K562 (cell line): Measurements from ENCODE around the gene ANAPC5. TPM values are rescaled to one million over a fixed set of nuclear protein-coding genes. Genes with fewer than 3 reads are reported as not detected.

Experiments used
- ATAC-seq: fragments of 200-7000 bp; cut with Tn5 transposase; 3 replicates; pipeline ENCODE4 v1.9.1; 2020; ENCODE audit warnings: moderate library complexity
- BruUV-seq: library from RNA; stranded (reverse); fragments of 400-500 nt; replicated peaks from 2 replicates; lab custom pipeline; 2021; lab: Mats Ljungman, UMichigan
- CTCF ChIA-PET: fragments of 300-600 bp; formaldehyde crosslinking; extraction: SDS; loops from one replicate; lab custom pipeline; 2021; ENCODE audit warnings: low intra/inter-chr PET ratio; lab: Yijun Ruan, JAX
- POLR2A ChIA-PET: fragments of 300-600, 350-650 bp; sonication (Branson Sonifier 250); formaldehyde crosslinking; extraction: SDS; loops from one replicate; lab custom pipeline; 2021; ENCODE audit warnings: antibody characterized with exemption, inconsistent platforms; lab: Yijun Ruan, JAX
- DNase-seq, 4 experiments: peaks; one replicate each; pipeline versions ENCODE4 v3.0.0 to v3.0.0-alpha.2; 2011 to 2018; ENCODE audit warnings: low spot score in 3 of 4, mixed read lengths in 3 of 4; ENCODE audit errors: extremely low read depth in 1 of 4
- FAIRE-seq: peaks from 2 replicates; lab custom pipeline; 2011; peaks lifted over from hg19 to GRCh38; lab: Jason Lieb, UNC
- H2AFZ ChIP-seq: 2 replicates; pipeline ENCODE4 v1.6.0; 2011; ENCODE audit warnings: low read depth, low read length, control low read depth, inconsistent platforms
- H3K27ac ChIP-seq: fragments of 200-600 bp; 3 replicates; pipeline ENCODE4 v1.8.0; 2011; ENCODE audit warnings: low read depth, mild to moderate bottlenecking, control low read depth, inconsistent platforms, low read length, moderate library complexity, mixed read lengths; ENCODE audit errors: extremely low read depth
- H3K27me3 ChIP-seq, 2 experiments: fragments of 300-600 bp in 1 of 2; 2 replicates in 1 of 2; 3 replicates in 1 of 2; pipeline versions ENCODE4 v1.6.0 to v1.8.0; 2011; ENCODE audit warnings: inconsistent platforms in 2 of 2, low read length in 2 of 2, mild to moderate bottlenecking in 1 of 2, mixed read lengths in 1 of 2, moderate library complexity in 1 of 2; ENCODE audit not compliant: control insufficient read depth in 2 of 2, insufficient read depth in 2 of 2
- H3K36me3 ChIP-seq: fragments of 300-600 bp; 3 replicates; pipeline ENCODE4 v1.8.0; 2011; ENCODE audit warnings: mild to moderate bottlenecking, low read length, inconsistent platforms; ENCODE audit not compliant: control insufficient read depth, insufficient read depth
- H3K4me1 ChIP-seq, 2 experiments: fragments of 200-600 bp in 1 of 2; replicated peaks in 1 of 2; 2 replicates in 1 of 2; 3 replicates in 1 of 2; pipeline versions ENCODE4 v1.5.1 to v1.8.0; 2011; ENCODE audit warnings: inconsistent platforms in 2 of 2, low read length in 2 of 2, mild to moderate bottlenecking in 1 of 2, mixed read lengths in 1 of 2, moderate library complexity in 1 of 2; ENCODE audit not compliant: control insufficient read depth in 2 of 2, insufficient read depth in 2 of 2
- H3K4me2 ChIP-seq: 2 replicates; pipeline ENCODE4 v1.6.1; 2011; ENCODE audit warnings: low read length, control low read depth, inconsistent platforms, mixed read lengths; ENCODE audit not compliant: insufficient read depth
- H3K4me3 ChIP-seq: fragments of 200-600 bp; sonication (generic), shearing (Covaris generic); 2 replicates; pipeline ENCODE4 v1.5.1; 2016; ENCODE audit warnings: control low read depth, inconsistent platforms
- H3K79me2 ChIP-seq: fragments of 200-600 bp; 3 replicates; pipeline ENCODE4 v1.8.0; 2011; ENCODE audit warnings: low read length, inconsistent platforms; ENCODE audit not compliant: control insufficient read depth, insufficient read depth
- H3K9ac ChIP-seq, 2 experiments: 2 replicates each; pipeline versions ENCODE4 v1.6.0 to v1.6.1; 2011; ENCODE audit warnings: low read depth in 2 of 2, low read length in 2 of 2, control low read depth in 1 of 2, inconsistent platforms in 1 of 2, mild to moderate bottlenecking in 1 of 2, mixed read lengths in 1 of 2; ENCODE audit not compliant: insufficient read depth in 1 of 2
- H3K9me1 ChIP-seq: one replicate; pipeline ENCODE4 v1.6.0; 2011; ENCODE audit warnings: inconsistent platforms, mild to moderate bottlenecking, low read length, moderate library complexity; ENCODE audit not compliant: control insufficient read depth, insufficient read depth
- H3K9me3 ChIP-seq: replicated peaks from 2 replicates; pipeline ENCODE4 v1.5.1; 2011; ENCODE audit warnings: low read depth, low read length, inconsistent platforms; ENCODE audit not compliant: control insufficient read depth, insufficient read depth
- H4K20me1 ChIP-seq: replicated peaks from 2 replicates; pipeline ENCODE4 v1.6.1; 2011; ENCODE audit warnings: low read length, inconsistent platforms, mixed read lengths; ENCODE audit not compliant: control insufficient read depth, insufficient read depth
- C11orf30 ChIP-seq: fragments of 450-650 bp; IDR thresholded peaks from 2 replicates; pipeline ENCODE4 v1.6.1; 2016; ENCODE audit warnings: low read depth, mild to moderate bottlenecking
- CSDE1 ChIP-seq, 2 experiments: fragments of 450-650 bp; IDR thresholded peaks; 2 replicates each; pipeline ENCODE4 v1.6.1; 2016; ENCODE audit warnings: mild to moderate bottlenecking in 1 of 2
- CXXC5 ChIP-seq: fragments of 250-450 bp; sonication (Bioruptor Pico); IDR thresholded peaks from 2 replicates; pipeline ENCODE4 v1.8.0; 2022; ENCODE audit warnings: inconsistent platforms, mild to moderate bottlenecking, moderate library complexity
- STAT5A ChIP-seq: IDR thresholded peaks from 2 replicates; pipeline ENCODE4 v1.6.1; 2012; ENCODE audit warnings: low read length, inconsistent platforms, borderline replicate concordance
- WGBS: fragments of 100-300 bp; shearing (Covaris generic); methylation state at CpG from one replicate; pipeline ENCODE4 v1.1.6; 2016; ENCODE audit warnings: low coverage, mixed read lengths; ENCODE audit not compliant: insufficient coverage; ENCODE audit errors: missing lambda C conversion rate; 5-methylcytosine and 5-hydroxymethylcytosine counted together
- in situ Hi-C: fragments of 300-500 bp; cut with MboI; formaldehyde crosslinking; loops from 4 replicates; pipeline ENCODE4 v1.15.0; 2018; ENCODE audit warnings: inconsistent platforms, mixed read lengths
- intact Hi-C: fragments of 100-400 bp; cut with micrococcal nuclease; formaldehyde crosslinking; loops from 2 replicates; pipeline ENCODE4 v1.14.2; 2022
- polyA plus RNA-seq, 8 experiments: library from polyadenylated mRNA; depleted of rRNA in 4 of 8; stranded (reverse) in 5 of 8; unstranded in 3 of 8; fragments of >200 nt; fragmentation: Nextera tagmentation in 2 of 8; fragmentation: Illumina TruSeq in 1 of 8; extraction: Ambion mirVana in 2 of 8; extraction: Trizol in 1 of 8; gene quantifications; 2 replicates each; pipeline versions ENCODE4 v1.2.1 to v1.2.3, GENCODE V29; 2011 to 2014; ENCODE audit warnings: inconsistent platforms in 1 of 8, missing spikeins in 1 of 8
- total RNA-seq, 7 experiments: library from RNA; depleted of rRNA in 6 of 7; stranded (reverse); fragments of >200 nt in 6 of 7; fragmentation: Illumina TruSeq in 2 of 7; extraction: Trizol in 2 of 7; gene quantifications; 2 replicates each; pipeline versions ENCODE4 v1.2.1 to v1.2.3, GENCODE V29; 2011 to 2021; ENCODE audit warnings: low replicate concordance in 1 of 7
- TF ChIP-seq, protein P1 (sequence below), 2 experiments: fragments of 450-650 bp in 1 of 2; sonication (generic) in 1 of 2; formaldehyde crosslinking in 1 of 2; IDR thresholded peaks; 2 replicates each; pipeline versions ENCODE4 v1.7.1 to v1.9.0; 2016 to 2022; ENCODE audit warnings: inconsistent platforms in 1 of 2, mild to moderate bottlenecking in 1 of 2, missing genetic modification reagents in 1 of 2

Gene ANAPC5
- total and polyA plus RNA-seq, 9 of the 15 experiments (the other 6 are each of a cell fraction or from before 2014, with no cell fraction given) = 136 to 315 (median 197) TPM

DNA sequence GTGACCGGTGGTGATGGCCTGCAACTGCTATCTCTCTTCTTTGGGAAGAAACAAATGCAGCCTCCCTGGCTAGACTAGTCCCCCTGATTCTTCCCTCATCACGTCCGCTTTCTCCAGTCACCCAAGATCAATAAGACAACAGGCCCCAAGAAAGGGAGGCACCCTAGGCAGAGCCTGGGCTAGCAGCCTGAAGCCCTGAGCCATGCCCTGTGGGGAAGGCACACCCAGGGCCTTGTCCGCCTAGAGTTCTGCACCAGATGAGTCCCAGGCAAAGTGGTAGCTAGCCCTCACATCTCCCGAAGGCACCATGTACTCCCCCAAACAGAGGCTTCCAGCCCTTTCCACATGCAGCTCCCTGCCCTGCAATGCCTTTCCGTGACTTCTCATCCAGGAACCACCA lies 90.8 kb downstream of the ANAPC5 start:
- ChIA-PET CTCF (no interaction called here), POLR2A (no interaction called here)

More for the DNA sequence above, 90.8 kb downstream of the ANAPC5 start:
- H3K4me3 ChIP-seq = no peak overlapping the region
- DNase-seq (no peak), ATAC-seq (no peak), FAIRE-seq (no peak)
- no peaks in the 10 kb centered on the region for H3K79me2 ChIP-seq
- BruUV-seq = no TSS peak
- no peaks in the 10 kb centered on the region for H3K9me3 ChIP-seq
- H3K36me3 ChIP-seq = peaks cover 49% of the 10 kb centered on the region
- no peak overlapping the region for H2AFZ ChIP-seq
- in situ Hi-C loops (no loop called here), intact Hi-C loops (no loop called here)
- H4K20me1 ChIP-seq = no peaks in the 10 kb centered on the region
- 84% methylated on average over 6 of the region's 6 CpGs for WGBS
- H3K9me1 ChIP-seq = no peaks in the 10 kb centered on the region
- TF ChIP-seq C11orf30 = no peak
- no peak for TF ChIP-seq CSDE1 (IDR thresholded peaks at IDR 0.05)
- TF ChIP-seq STAT5A = no peak
- TF ChIP-seq, protein P1, sequence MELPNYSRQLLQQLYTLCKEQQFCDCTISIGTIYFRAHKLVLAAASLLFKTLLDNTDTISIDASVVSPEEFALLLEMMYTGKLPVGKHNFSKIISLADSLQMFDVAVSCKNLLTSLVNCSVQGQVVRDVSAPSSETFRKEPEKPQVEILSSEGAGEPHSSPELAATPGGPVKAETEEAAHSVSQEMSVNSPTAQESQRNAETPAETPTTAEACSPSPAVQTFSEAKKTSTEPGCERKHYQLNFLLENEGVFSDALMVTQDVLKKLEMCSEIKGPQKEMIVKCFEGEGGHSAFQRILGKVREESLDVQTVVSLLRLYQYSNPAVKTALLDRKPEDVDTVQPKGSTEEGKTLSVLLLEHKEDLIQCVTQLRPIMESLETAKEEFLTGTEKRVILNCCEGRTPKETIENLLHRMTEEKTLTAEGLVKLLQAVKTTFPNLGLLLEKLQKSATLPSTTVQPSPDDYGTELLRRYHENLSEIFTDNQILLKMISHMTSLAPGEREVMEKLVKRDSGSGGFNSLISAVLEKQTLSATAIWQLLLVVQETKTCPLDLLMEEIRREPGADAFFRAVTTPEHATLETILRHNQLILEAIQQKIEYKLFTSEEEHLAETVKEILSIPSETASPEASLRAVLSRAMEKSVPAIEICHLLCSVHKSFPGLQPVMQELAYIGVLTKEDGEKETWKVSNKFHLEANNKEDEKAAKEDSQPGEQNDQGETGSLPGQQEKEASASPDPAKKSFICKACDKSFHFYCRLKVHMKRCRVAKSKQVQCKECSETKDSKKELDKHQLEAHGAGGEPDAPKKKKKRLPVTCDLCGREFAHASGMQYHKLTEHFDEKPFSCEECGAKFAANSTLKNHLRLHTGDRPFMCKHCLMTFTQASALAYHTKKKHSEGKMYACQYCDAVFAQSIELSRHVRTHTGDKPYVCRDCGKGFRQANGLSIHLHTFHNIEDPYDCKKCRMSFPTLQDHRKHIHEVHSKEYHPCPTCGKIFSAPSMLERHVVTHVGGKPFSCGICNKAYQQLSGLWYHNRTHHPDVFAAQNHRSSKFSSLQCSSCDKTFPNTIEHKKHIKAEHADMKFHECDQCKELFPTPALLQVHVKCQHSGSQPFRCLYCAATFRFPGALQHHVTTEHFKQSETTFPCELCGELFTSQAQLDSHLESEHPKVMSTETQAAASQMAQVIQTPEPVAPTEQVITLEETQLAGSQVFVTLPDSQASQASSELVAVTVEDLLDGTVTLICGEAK (IDR thresholded peaks at IDR 0.05) = no peak
- TF ChIP-seq, protein P1 (CRISPR knock-in tag; IDR thresholded peaks at IDR 0.05) = no peak
- no peak for TF ChIP-seq CXXC5 (CRISPR knock-in tag)
- H3K9ac ChIP-seq = peak overlapping the region in 1 of 2 experiments; percentile 19; a peak in 1 of 4 replicates
- peaks cover 4 to 6% of the 10 kb centered on the region in 2 experiments; a peak in 4 of 5 replicates for H3K4me1 ChIP-seq
- H3K27ac ChIP-seq = no peak overlapping the region
- no peaks in the 10 kb centered on the region for H3K27me3 ChIP-seq
- H3K4me2 ChIP-seq = no peak overlapping the region
